NCI-H446 (cell line): Measurements from ENCODE around the gene SHISAL1.

ENCODE experiments used
- DNase-seq, 2 experiments: peaks; one replicate each; lab custom pipeline; 2025; lab: John Stamatoyannopoulos, UW

SHISAL1 gene

DNA sequence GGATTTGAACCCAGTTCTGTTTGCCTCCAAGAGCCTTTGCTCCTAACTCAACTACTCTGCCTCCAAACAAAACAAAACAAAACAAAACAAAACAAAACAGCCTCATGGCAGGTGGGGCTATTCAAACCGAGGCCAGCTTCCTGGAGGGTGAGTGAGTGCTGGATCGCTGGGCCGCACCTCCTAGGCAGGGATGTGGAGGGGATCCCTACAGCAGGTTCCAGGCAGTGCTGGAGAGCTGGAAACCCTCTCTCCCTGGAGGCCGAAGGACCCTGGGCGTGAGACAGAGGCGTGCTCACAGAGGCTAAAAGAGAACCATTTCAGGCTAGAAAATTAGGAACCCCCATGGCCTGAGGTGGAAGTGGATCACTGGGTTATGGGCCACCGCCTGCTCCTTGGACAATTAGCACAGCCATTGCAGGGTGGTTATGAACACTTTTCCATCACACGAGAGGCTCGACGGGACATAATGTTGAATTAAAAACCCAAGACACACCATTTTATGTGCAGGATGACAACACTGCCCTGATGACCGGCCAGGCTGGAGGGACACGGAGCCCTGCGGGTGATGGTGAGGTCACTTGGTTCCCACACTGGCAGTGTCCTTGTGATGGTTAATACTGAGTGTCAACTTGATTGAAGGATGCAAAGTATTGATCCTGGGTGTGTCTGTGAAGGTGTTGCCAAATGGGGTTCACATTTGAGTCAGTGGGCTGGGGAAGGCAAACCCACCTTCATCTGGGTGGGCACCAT lies 35.2 kb downstream of the SHISAL1 start:
- no peak for DNase-seq

DNA sequence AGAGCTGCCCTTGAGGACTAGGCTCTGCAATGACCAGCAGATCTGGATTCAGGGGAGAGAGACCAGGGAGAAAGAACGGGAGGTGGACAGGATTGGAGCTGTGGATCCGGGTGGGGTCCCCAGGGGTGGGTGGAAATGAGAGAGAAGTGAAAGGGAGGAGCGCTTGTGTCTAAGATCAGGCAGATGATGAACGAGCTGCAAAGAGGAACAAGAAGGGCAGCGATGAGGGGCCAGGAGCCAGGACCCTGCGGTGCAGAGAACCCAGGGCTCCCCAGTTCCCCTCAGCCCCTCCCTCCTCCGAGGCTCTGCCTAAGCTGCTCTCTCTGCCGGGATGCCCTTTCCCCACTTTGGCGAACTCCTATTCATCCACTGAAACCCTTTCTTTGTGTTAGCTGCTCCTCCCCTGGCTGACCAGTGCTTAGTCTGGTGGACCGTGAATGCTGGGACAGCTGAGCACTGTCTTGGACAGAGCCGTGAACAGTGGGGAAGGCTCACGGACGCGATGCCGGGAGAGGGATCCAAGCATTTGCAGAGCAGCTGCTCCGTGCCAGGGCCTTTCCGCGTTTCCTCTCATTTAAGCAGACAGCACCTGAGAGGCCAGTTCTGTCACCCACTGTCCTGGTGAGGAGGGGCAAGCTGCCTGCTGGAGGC lies 35.9 kb downstream of the SHISAL1 start:
- DNase-seq = no peak

- DNase-seq = no peak
These were observed 36.7 kb downstream of the SHISAL1 start for GRCh38 chr22:44276041-44276440.

GRCh38 chr22:44275631-44275995 lies 37.1 kb downstream of the SHISAL1 start:
- DNase-seq = no peak

DNA sequence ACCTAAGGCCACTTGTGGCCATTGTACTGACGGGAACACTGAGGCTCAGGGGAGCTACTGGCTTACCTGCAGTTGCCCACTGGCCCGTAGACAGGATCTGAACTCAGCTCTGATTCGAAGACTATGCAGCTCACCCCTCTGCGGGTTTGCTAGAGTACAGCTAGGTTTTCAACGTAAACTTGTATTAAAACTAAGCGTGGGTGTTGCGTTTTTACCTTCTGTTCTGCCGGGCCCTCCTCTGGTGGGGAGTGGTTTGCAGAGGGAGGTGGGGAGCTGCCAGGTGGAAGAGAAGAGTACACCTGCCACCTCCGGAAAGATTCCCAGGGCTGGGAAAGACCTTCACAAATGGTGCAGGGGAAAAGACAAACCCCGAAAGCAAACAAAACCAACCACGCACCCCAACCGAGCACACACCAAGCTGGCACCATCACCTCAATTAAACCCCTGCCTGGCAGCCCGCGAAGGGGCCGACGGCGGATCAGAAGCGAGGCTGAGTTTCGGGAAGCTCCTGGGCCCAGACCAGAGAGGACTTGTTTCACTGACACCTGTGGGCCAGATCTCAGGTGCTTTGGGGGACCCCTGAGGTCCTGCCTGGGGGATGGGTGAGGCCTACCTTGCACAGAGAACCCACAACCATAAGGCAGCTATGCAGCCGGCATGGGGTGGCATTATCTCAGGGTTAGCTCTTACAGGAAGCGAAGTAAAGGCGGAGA lies 37.7 kb downstream of the SHISAL1 start:
- DNase-seq = no peak

DNA sequence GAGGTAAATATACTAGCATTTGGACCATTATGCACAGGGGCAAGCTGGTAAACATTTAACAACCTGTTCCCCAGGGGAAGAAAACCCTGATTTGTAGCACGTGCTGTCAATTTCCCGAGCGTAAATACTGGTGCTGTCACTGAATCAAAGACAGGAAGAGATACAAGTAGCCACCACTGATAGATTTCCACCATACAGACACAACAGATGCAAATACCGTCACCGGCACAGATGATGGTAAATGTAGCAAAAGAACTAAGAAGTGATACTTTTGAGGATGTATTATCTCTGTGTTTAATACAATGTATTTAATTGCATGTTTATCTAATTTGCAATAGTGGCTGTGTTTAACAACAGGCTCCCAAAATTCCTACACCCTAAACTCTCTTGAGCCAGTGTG lies 39.6 kb downstream of the SHISAL1 start:
- no peak for DNase-seq

- DNase-seq = no peak
These were observed 40.4 kb downstream of the SHISAL1 start for GRCh38 chr22:44272401-44272771.

DNA sequence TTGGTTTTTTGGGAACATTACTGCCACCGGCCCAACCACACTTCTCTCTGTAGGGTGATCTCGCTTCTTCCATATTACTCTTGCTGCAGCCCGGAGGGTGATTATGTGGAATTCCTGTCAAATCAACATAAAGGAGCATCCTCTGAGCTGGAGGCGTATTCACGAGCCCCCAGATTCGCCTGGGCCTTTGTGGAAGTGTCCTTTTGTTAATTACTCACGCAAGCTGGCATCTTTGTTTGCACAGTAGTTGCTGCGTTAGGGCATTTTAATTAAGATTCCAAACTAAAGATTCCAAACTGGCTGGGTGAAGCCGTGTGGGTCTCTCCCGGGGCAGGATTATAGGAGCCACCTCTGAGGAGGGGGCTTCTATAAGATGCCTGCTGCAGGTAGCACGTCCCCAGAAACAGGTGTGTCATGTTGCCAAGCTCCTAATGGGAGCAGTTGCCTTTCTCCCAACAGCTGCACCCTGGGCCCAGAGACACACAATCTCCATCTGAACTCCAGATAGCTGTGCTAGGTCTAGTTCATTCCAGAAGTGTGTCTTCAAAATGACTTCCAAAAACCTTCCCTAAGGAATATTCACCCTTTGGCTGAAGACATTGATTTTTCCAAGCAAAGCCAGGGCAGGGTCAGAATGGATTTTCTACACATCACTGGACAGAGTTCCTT lies 40.9 kb downstream of the SHISAL1 start:
- DNase-seq = no peak

GRCh38 chr22:44271010-44271500 lies 41.7 kb downstream of the SHISAL1 start:
- no peak for DNase-seq

- DNase-seq = no peak
These were observed 42.2 kb downstream of the SHISAL1 start for GRCh38 chr22:44270556-44270880.

DNA sequence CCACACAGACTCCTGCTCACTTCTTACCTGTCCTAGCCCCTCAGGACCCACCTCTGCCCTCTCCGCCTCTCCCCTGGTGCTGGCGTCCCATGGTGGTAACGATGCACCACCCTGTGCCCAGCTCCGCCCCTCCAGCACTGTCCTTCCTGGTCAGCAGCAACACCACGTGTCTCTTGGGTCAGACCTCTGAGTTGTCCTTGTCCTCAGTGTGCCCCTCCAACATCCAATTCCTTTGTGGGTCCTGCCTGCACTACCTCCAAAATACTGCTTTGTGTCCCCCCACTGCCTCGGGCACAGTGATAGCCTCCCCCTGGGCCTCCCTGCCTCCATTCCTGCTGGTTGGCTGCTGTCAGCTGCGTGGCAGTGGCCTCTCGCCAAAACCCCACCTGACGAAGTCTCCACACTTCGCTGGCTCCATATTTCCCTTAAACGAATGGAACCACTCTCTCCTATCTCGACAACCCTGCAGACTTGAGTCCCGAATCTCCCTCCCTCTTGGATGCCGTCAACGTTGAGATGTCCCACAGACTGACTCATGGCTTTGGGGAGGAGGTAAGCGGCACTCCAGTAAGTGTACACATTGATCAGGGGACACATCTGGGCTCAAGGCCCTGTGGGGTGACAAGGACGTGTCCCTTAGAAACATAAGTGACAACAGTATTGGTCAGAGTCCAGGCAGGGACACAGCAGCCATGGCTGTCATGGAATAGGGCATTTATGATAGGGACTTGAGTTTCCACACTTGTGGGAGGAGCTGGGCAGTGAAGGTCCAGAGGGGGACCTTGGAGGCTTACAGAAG lies 42.8 kb downstream of the SHISAL1 start:
- no peak for DNase-seq

GRCh38 chr22:44269117-44269498 lies 43.6 kb downstream of the SHISAL1 start:
- no peak for DNase-seq

DNA sequence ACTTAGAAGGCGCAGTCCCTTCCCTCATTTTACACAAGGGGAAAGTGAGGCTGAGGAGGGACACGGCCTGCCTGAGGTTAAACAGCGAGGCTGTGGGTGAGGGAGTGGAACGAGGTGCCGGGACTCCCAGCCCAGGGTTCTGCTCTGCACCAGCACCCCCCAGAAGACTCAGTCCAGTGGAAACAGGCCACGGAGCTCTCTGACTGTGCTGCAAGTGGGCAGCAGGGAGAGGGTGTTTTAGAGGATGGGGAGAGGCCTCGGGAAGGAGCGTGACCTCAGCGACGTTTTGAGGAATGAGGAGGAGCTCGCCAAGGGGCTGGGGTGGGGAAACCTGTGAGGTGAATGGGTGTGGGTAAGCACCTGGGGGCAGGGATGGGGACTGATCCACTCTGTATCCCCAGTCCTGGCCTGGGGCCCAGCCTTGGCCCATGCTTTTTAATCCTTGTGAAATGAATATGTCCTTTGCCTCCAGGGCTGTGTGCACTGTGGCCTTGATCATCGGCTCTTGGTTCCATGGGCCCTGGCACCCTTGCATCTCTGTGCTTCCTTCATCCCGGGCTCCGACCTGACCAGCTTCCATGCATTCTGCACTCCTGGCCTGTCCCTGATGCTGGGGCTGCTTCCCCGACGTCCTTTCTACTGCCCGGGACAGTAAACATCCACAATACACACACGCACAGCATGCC lies 44.2 kb downstream of the SHISAL1 start:
- DNase-seq = no peak

- no peak for DNase-seq
These were observed 44.9 kb downstream of the SHISAL1 start for GRCh38 chr22:44267856-44268255.

GRCh38 chr22:44266796-44267760 lies 45.7 kb downstream of the SHISAL1 start:
- no peak for DNase-seq

DNA sequence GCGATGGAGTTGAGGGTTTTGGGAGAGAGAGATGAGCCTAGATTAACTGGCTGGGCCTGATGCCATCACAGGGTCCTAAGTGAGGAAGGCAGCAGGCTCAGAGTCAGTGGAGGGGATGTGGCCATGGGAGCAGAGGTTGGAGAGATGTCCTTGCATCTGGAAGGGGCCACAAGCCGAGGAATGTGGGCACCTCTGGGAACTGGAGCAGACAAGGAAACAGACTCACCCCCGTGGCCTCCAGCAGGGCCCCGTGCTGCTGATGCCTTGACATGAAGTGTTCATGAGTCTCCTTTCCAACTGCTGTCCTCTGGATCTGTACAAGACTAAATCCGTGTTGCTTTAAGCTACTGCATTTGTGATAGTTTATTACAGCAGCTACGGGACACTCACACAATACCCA lies 49.2 kb downstream of the SHISAL1 start:
- no peak for DNase-seq

DNA sequence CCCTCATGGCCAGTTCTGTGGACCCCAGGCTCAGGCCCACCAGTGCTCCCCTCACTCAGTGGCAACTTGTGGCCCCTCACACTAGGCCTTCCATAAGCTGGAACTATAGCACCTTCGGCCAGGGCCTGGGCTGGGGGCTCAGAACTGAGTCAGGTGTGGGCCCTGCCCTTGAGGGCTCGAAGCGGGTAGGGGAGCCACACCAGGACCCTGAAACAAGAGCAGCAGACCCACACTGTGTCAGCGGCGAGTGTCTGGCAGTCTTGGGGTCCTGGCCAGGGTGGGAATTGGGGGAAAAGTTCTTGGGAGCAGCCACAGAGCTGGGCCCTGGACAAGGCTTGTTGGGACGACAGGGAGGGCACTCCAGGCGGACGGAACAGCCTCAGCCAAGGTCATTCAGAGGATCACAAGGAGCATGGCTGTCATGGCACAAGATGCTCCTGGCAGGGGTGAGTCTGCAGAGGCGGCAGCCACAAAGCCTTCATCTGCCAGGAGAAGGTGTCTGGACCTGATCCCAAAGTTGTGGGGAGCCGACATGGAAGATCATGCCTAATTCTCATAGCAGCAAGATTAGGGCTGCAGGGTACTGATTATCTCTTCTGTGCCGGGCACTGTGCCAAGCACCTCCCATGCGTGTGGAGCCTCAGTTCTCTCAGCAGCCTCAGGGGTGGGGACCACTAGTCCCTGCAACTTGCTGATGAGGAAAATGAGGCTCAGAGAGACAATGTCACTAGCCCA lies 50.7 kb downstream of the SHISAL1 start:
- DNase-seq = no peak

GRCh38 chr22:44261164-44261860 lies 51.4 kb downstream of the SHISAL1 start:
- no peak for DNase-seq
